ENCODE measurements around the gene CCIN. TPM values are rescaled to one million over a fixed set of nuclear protein-coding genes. Genes with fewer than 3 reads are reported as not detected.

The CCIN gene
- total and polyA plus RNA-seq, 7 donors, result 0.03 to 0.04 TPM; not detected in 5

GRCh38 chr9:36146651-36147050, 22.5 kb upstream of the CCIN start:
- Histone ChIP-seq H3K27me3 (ENCODE audit: insufficient read depth in 3 of 3, low read length in 2 of 3) (no peaks in the 10 kb centered on the region), H3K9me3 (no peaks in the 10 kb centered on the region), H3K4me3 (no peak overlapping the region), H3K27ac (no peak overlapping the region), H3K36me3 (ENCODE audit: insufficient read depth in 1 of 2, low read depth in 1 of 2) (no peaks in the 10 kb centered on the region), H3K4me1 (peaks cover 7% of the 10 kb centered on the region)
- 87 to 89% (median 89%) methylated on average over 9 to 10 of the region's 10 CpGs for WGBS, 3 donors
- intact Hi-C loops (cut with DNase I), result no loop called here
- ATAC-seq, result no peak
- TF ChIP-seq CTCF (IDR thresholded peaks at IDR 0.05), result no peak
- DNase-seq, result no peak

GRCh38 chr9:36147441-36148175, 21.6 kb upstream of the CCIN start:
- Histone ChIP-seq H3K4me3 (no peak overlapping the region), H3K9me3 (no peaks in the 10 kb centered on the region), H3K27me3 (ENCODE audit: insufficient read depth in 3 of 3, low read length in 2 of 3) (no peaks in the 10 kb centered on the region), H3K27ac (no peak overlapping the region), H3K36me3 (ENCODE audit: insufficient read depth in 1 of 2, low read depth in 1 of 2) (no peaks in the 10 kb centered on the region), H3K4me1 (peaks cover 7% of the 10 kb centered on the region)
- 87 to 93% (median 87%) methylated on average over 14 of the region's 14 CpGs for WGBS, 3 donors
- ATAC-seq (no peak), DNase-seq (no peak)
- intact Hi-C loops (cut with DNase I), result no loop called here
- no peak for TF ChIP-seq CTCF (IDR thresholded peaks at IDR 0.05)

GRCh38 chr9:36148311-36149051, 20.7 kb upstream of the CCIN start:
- intact Hi-C loops (cut with DNase I), result no loop called here
- H3K36me3 ChIP-seq (ENCODE audit: insufficient read depth in 1 of 2, low read depth in 1 of 2), result no peaks in the 10 kb centered on the region
- no peak for TF ChIP-seq CTCF (IDR thresholded peaks at IDR 0.05)
- no peaks in the 10 kb centered on the region for H3K27me3 ChIP-seq (ENCODE audit: insufficient read depth in 3 of 3, low read length in 2 of 3)
- ATAC-seq (peak; percentile 74 to 86 (median 80)), DNase-seq (peak; percentile 95)
- no peak overlapping the region for H3K27ac ChIP-seq
- no peak overlapping the region for H3K4me3 ChIP-seq
- WGBS, 3 donors, result 32 to 45% (median 36%) methylated on average over 14 of the region's 14 CpGs
- H3K9me3 ChIP-seq, result no peaks in the 10 kb centered on the region
- peaks cover 7% of the 10 kb centered on the region for H3K4me1 ChIP-seq

GRCh38 chr9:36149197-36149596, 20.0 kb upstream of the CCIN start:
- Histone ChIP-seq H3K27me3 (ENCODE audit: insufficient read depth in 3 of 3, low read length in 2 of 3) (no peaks in the 10 kb centered on the region), H3K9me3 (no peaks in the 10 kb centered on the region), H3K27ac (no peak overlapping the region), H3K4me1 (peaks cover 7% of the 10 kb centered on the region), H3K4me3 (no peak overlapping the region), H3K36me3 (ENCODE audit: insufficient read depth in 1 of 2, low read depth in 1 of 2) (no peaks in the 10 kb centered on the region)
- WGBS, 3 donors, result 40 to 58% (median 45%) methylated on average over 4 of the region's 4 CpGs
- DNase-seq (peak in 1 of 2 donors; percentile 34), ATAC-seq (no peak)
- intact Hi-C loops (cut with DNase I), result no loop called here
- no peak for TF ChIP-seq CTCF (IDR thresholded peaks at IDR 0.05)
